Measurements from ENCODE around the gene DCTN3.
A peak's percentile ranks its signal among the peaks of the same experiment; 100 is the strongest.

Gene DCTN3

GRCh38 chr9:34620061-34620994 is at the start of gene DCTN3:
Gene DCTN3 (minus strand): TSS chr9:34620495. CDS start chr9:34620464, 31 bp downstream.
- DNase-seq (ENCODE audit: low read depth), result peak; percentile 85

GRCh38 chr9:34665381-34666250 is 45.3 kb upstream of the DCTN3 start:
- DNase-seq (ENCODE audit: low read depth), result no peak

GRCh38 chr9:34665067-34665380 is 44.7 kb upstream of the DCTN3 start:
- no peak for DNase-seq (ENCODE audit: low read depth)

- DNase-seq (ENCODE audit: low read depth), result no peak
Measured at GRCh38 chr9:34664281-34665066, 44.2 kb upstream of the DCTN3 start.

- DNase-seq (ENCODE audit: low read depth), result no peak
Measured at GRCh38 chr9:34663303-34663605, 43.0 kb upstream of the DCTN3 start.

GRCh38 chr9:34662526-34663302 is 42.4 kb upstream of the DCTN3 start, which contains the start of gene CCL27:
Gene CCL27 (minus strand): TSS chr9:34662657. CDS start chr9:34662633, 24 bp downstream.
- no peak for DNase-seq (ENCODE audit: low read depth)

- no peak for DNase-seq (ENCODE audit: low read depth)
Measured at GRCh38 chr9:34659592-34660253, 39.4 kb upstream of the DCTN3 start.

- no peak for DNase-seq (ENCODE audit: low read depth)
Measured at GRCh38 chr9:34658461-34658860, 38.2 kb upstream of the DCTN3 start.

- no peak for DNase-seq (ENCODE audit: low read depth)
Measured at GRCh38 chr9:34656992-34657391, 36.7 kb upstream of the DCTN3 start.

GRCh38 chr9:34655394-34655793 is 35.1 kb upstream of the DCTN3 start:
- no peak for DNase-seq (ENCODE audit: low read depth)

- no peak for DNase-seq (ENCODE audit: low read depth)
Measured at GRCh38 chr9:34654323-34655051, 34.2 kb upstream of the DCTN3 start.

GRCh38 chr9:34653151-34654072 is 33.1 kb upstream of the DCTN3 start:
- no peak for DNase-seq (ENCODE audit: low read depth)

- DNase-seq (ENCODE audit: low read depth), result no peak
Measured at GRCh38 chr9:34652602-34653000, 32.3 kb upstream of the DCTN3 start.

- peak; percentile 72 for DNase-seq (ENCODE audit: low read depth)
Measured at GRCh38 chr9:34651876-34652601, 31.7 kb upstream of the DCTN3 start, which contains the start of gene IL11RA. Gene IL11RA (plus strand): TSS chr9:34652185. CDS start chr9:34655218, 3,033 bp downstream.

- DNase-seq (ENCODE audit: low read depth), result no peak
Measured at GRCh38 chr9:34651321-34651720, 31.0 kb upstream of the DCTN3 start.

GRCh38 chr9:34650816-34651215 is 30.5 kb upstream of the DCTN3 start:
- no peak for DNase-seq (ENCODE audit: low read depth)

- no peak for DNase-seq (ENCODE audit: low read depth)
Measured at GRCh38 chr9:34648673-34649072, 28.4 kb upstream of the DCTN3 start.

- DNase-seq (ENCODE audit: low read depth), result no peak
Measured at GRCh38 chr9:34647651-34648050, 27.4 kb upstream of the DCTN3 start.

Data from GM04503 (cell line).